ENCODE measurements around the gene PHLDB2. TPM values are rescaled to one million over a fixed set of nuclear protein-coding genes. Genes with fewer than 3 reads are reported as not detected.

Gene PHLDB2
- total and polyA plus RNA-seq, 2 of the 13 experiments (the other 11 are each of a cell fraction or from before 2014, with no cell fraction given): 8.4 to 23.6 TPM

GRCh38 chr3:111906656-111907055, 47.6 kb downstream of the PHLDB2 start:
- no peaks in the 10 kb centered on the region for H4K20me1 ChIP-seq (ENCODE audit: insufficient read depth, low read length)
- H3K4me3 ChIP-seq (replicated peaks in 1 of 3; ENCODE audit: insufficient read depth in 1 of 3, low read depth in 2 of 3, low read length in 3 of 3): no peak overlapping the region
- intact Hi-C loops (cut with micrococcal nuclease; ENCODE audit: unreplicated experiment) (loop anchor here (5.0 kb wide), 1 partner anchor 44 kb away; no protein-coding TSS in a partner anchor), in situ Hi-C loops (cut with HindIII; ENCODE audit: extremely low pct_ligation_motif_present, low pct_unique_long_range_greater_than_20kb) (no loop called here)
- peaks cover 23% of the 10 kb centered on the region for H3K4me1 ChIP-seq (ENCODE audit: insufficient read depth, low read length)
- ChIA-PET POLR2A (no interaction called here), CTCF (ENCODE audit: low intra/inter-chr PET ratio, low total read pairs) (no interaction called here)
- TF ChIP-seq NCOA1 (CRISPR knock-in tag; IDR thresholded peaks at IDR 0.05) (no peak), HMGA1 (CRISPR knock-in tag; conservative IDR thresholded peaks at IDR 0.05) (no peak), ZNF205 (CRISPR knock-in tag; IDR thresholded peaks at IDR 0.05) (no peak), KLF15 (CRISPR knock-in tag; IDR thresholded peaks at IDR 0.05; ENCODE audit: borderline replicate concordance) (no peak), ZIK1 (CRISPR knock-in tag; IDR thresholded peaks at IDR 0.05; ENCODE audit: borderline replicate concordance, low read depth) (no peak), ZNF383 (CRISPR knock-in tag; IDR thresholded peaks at IDR 0.05; ENCODE audit: borderline replicate concordance) (no peak), ZNF878 (CRISPR knock-in tag; IDR thresholded peaks at IDR 0.05) (no peak), HCFC1 (IDR thresholded peaks at IDR 0.05; ENCODE audit: low read depth, low read length) (no peak), LCORL (IDR thresholded peaks at IDR 0.05) (no peak), LCORL (CRISPR knock-in tag; IDR thresholded peaks at IDR 0.05) (no peak), ZNF350 (CRISPR knock-in tag; IDR thresholded peaks at IDR 0.05; ENCODE audit: borderline replicate concordance, low read depth) (no peak), HOMEZ (CRISPR knock-in tag; IDR thresholded peaks at IDR 0.05; ENCODE audit: low read depth) (no peak), ZNF251 (CRISPR knock-in tag; IDR thresholded peaks at IDR 0.05) (no peak), MATR3 (CRISPR knock-in tag; IDR thresholded peaks at IDR 0.05) (no peak), MYPOP (CRISPR knock-in tag; IDR thresholded peaks at IDR 0.05) (no peak), ZNF562 (CRISPR knock-in tag; IDR thresholded peaks at IDR 0.05; ENCODE audit: borderline replicate concordance) (no peak), KMT2A (CRISPR knock-in tag; IDR thresholded peaks at IDR 0.05) (no peak)
- H3K9me3 ChIP-seq (ENCODE audit: low read length): no peaks in the 10 kb centered on the region
- no peak overlapping the region for H3K4me2 ChIP-seq (ENCODE audit: low read depth, low read length)
- H3K36me3 ChIP-seq (replicated peaks in 1 of 2; ENCODE audit: control insufficient read depth in 1 of 2, insufficient read depth in 2 of 2, low read length in 2 of 2): peaks cover 0 to 10% of the 10 kb centered on the region in 2 experiments; a peak in 2 of 5 replicates
- H2AFZ ChIP-seq (ENCODE audit: low read length): no peak overlapping the region
- no peaks in the 10 kb centered on the region for H3K79me2 ChIP-seq (ENCODE audit: insufficient read depth, low read length)
- no peaks in the 10 kb centered on the region for H3K27me3 ChIP-seq (ENCODE audit: control insufficient read depth in 1 of 2, insufficient read depth in 2 of 2, low read length in 2 of 2)
- no TSS peak for BruUV-seq (replicated peaks)
- no peak for DNase-seq (ENCODE audit: low spot score)
- no peak overlapping the region for H3K27ac ChIP-seq (ENCODE audit: extremely low read length, insufficient read depth, low read length)
- 86% methylated on average over 2 of the region's 2 CpGs for WGBS (ENCODE audit: low lambda C conversion rate)
- FAIRE-seq: no peak
- 0 out of 3 replicates have a peak, but pooled peaks have one; percentile 32 for ATAC-seq
- H3K9ac ChIP-seq (ENCODE audit: insufficient read depth, low read depth, low read length): no peak overlapping the region
